ENCODE measurements around the gene SNRPB. TPM values are rescaled to one million over a fixed set of nuclear protein-coding genes. Genes with fewer than 3 reads are reported as not detected.

Gene SNRPB
- total RNA-seq, 6 donors from 2014 or later: 54.5 to 216 (median 123) TPM

DNA sequence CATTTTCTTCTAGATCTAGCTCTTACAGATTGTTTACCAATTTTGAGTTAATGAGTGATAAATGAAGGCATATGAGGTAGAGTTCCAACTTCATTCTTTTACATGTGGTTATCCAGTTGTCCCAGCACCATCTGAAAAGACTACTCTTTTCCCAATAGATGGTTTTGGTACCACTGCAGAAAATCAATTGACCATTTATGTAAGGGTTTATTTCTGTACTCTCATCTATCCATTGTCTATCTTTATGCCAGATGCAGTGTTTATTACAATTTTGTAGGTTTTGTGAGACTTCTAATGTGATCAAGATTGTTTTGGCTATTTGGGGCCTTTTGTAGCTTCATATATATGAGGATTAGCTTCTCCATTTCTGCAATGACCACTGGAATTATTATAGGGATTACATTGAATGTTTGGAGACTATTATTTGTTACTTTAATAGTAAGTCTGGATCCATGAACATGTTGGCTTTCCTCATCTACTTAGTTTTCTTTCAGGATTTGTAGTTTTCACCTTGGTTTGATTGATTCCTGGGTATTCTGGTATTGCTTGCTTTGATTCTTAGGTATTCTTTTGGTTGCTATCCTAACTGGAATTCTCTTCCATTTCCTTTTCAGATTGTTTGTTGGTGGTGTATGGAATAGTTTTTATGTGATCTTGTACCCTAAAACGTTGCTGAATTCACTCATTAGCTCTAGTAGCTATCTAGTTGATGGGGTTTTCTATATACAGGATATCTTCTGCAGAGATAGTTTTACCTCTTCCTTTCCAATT, 10.4 kb downstream of the SNRPB start:
- H3K4me1 ChIP-seq: no peaks in the 10 kb centered on the region
- no peak overlapping the region for H3K27ac ChIP-seq
- WGBS, 2 donors: 72 to 77% methylated on average over 1 of the region's 1 CpG
- DNase-seq: no peak
- no peak for ATAC-seq (ENCODE audit: low FRiP score in 2 of 2)
- TF ChIP-seq POLR2A (IDR thresholded peaks at IDR 0.05) (no peak), EP300 (IDR thresholded peaks at IDR 0.05) (no peak), POLR2AphosphoS5 (IDR thresholded peaks at IDR 0.05) (no peak)
- TF ChIP-seq, protein P1, sequence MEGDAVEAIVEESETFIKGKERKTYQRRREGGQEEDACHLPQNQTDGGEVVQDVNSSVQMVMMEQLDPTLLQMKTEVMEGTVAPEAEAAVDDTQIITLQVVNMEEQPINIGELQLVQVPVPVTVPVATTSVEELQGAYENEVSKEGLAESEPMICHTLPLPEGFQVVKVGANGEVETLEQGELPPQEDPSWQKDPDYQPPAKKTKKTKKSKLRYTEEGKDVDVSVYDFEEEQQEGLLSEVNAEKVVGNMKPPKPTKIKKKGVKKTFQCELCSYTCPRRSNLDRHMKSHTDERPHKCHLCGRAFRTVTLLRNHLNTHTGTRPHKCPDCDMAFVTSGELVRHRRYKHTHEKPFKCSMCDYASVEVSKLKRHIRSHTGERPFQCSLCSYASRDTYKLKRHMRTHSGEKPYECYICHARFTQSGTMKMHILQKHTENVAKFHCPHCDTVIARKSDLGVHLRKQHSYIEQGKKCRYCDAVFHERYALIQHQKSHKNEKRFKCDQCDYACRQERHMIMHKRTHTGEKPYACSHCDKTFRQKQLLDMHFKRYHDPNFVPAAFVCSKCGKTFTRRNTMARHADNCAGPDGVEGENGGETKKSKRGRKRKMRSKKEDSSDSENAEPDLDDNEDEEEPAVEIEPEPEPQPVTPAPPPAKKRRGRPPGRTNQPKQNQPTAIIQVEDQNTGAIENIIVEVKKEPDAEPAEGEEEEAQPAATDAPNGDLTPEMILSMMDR (IDR thresholded peaks at IDR 0.05): no peak
- no peaks in the 10 kb centered on the region for H3K9me3 ChIP-seq
- no peak overlapping the region for H3K4me3 ChIP-seq
- H3K36me3 ChIP-seq: peaks cover 52 to 68% (median 53%) of the 10 kb centered on the region in 4 donors
- H3K27me3 ChIP-seq: no peaks in the 10 kb centered on the region

DNA sequence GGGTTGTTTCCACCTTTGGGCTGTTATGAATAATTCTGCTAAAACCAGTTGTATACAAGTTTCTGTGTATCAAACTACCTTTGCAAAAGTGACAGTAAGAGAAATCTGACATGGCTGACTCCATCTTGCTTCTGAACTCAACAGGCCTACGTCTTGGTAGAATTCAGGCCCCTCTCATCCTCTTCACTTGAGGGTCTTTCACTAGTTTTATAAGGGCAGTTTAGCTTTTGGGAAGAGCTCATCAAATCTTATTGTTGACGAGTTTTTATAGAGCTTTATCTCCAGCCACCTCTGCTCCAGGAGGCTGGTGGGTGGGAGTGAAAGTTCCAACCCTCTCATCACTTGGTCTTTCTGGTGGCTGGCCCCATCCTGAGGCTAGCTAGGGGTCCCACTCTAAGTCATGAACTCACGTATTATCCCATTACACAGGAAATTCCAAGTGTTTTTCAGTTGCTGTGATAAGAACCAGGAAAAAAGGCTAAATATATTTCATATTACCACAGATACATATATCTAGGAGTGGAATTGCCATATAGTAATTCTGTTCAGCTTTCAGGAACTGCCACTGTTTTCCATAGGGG, 11.6 kb downstream of the SNRPB start:
- no peak overlapping the region for H3K4me3 ChIP-seq

DNA sequence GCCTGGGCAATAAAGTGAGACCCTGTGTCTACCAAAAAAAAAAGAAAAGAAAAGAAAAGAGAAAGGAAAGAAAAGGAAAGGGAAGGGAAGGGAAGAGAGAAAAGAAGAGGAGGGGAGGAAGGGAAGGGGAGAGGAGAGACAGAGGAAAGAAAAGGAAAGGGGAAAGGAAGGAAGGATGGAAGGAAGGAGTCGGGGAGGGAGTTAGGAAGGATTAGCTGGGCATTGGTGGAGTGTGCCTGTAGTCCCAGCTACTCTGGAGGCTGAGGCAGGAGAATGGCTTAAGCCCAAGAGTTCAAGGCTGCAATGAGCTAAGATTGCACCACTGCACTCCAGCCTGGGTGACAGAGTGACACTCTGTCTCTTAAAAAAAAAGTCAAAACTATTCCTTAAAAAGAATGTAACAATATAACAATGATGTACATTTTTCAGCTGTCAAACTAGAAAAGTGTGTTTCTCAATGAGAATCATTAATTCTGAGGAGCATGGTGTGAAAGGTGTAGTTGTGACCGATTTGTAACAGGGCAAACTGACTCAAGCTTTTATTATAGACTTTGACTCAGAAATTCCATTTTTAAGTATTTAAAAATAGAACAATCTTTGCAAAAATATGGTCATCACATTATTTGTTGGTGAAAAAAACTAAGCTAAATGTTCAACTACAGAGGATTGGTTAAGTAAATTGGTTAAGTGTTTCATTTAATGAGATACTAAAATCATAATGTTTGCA, 14.7 kb downstream of the SNRPB start:
- Histone ChIP-seq H3K36me3 (peaks cover 10 to 25% (median 12%) of the 10 kb centered on the region in 4 donors), H3K4me3 (no peak overlapping the region), H3K27ac (no peak overlapping the region), H3K27me3 (no peaks in the 10 kb centered on the region), H3K9me3 (no peaks in the 10 kb centered on the region), H3K4me1 (no peaks in the 10 kb centered on the region)
- TF ChIP-seq EP300 (IDR thresholded peaks at IDR 0.05): no peak
- TF ChIP-seq, protein P1 (IDR thresholded peaks at IDR 0.05): no peak
- TF ChIP-seq POLR2AphosphoS5 (IDR thresholded peaks at IDR 0.05): no peak
- TF ChIP-seq POLR2A (IDR thresholded peaks at IDR 0.05): no peak
- DNase-seq: no peak
- 77 to 79% methylated on average over 2 of the region's 2 CpGs for WGBS, 2 donors
- no peak for ATAC-seq (ENCODE audit: low FRiP score in 2 of 2)

More for the DNA sequence above, 11.6 kb downstream of the SNRPB start:
- H3K36me3 ChIP-seq: peaks cover 41 to 56% (median 42%) of the 10 kb centered on the region in 4 donors
- no peak for DNase-seq
- ATAC-seq (ENCODE audit: low FRiP score in 2 of 2): no peak
- no peaks in the 10 kb centered on the region for H3K27me3 ChIP-seq
- H3K9me3 ChIP-seq: no peaks in the 10 kb centered on the region
- whole genome bisulfite sequencing, 2 donors: 91 to 98% methylated on average over 3 of the region's 3 CpGs
- TF ChIP-seq EP300 (IDR thresholded peaks at IDR 0.05): no peak
- no peak for TF ChIP-seq POLR2A (IDR thresholded peaks at IDR 0.05)
- no peak for TF ChIP-seq POLR2AphosphoS5 (IDR thresholded peaks at IDR 0.05)
- TF ChIP-seq, protein P1 (IDR thresholded peaks at IDR 0.05): no peak
- no peak overlapping the region for H3K27ac ChIP-seq
- no peaks in the 10 kb centered on the region for H3K4me1 ChIP-seq

DNA sequence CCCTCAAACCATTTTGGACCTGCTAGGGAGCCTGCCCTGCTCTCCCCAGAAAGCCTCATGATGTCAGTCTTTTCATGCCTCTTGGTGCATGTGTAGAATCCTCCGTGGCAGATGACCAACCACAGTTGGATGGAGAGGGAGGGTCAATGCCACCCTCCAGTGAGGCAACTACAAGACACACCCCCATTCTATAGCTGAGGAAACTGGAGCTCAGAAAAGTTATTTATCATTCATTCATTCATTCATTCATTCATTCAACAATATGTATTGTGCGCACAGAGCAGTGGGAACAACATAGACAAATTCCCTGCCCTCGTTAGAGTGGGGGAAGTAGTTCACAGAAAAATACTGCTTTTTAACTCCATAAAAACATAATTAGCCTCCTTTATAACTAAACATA, 16.8 kb downstream of the SNRPB start:
- peaks cover 0 to 4% (median 0%) of the 10 kb centered on the region in 4 donors for H3K36me3 ChIP-seq
- no peaks in the 10 kb centered on the region for H3K4me1 ChIP-seq
- DNase-seq (no peak), ATAC-seq (ENCODE audit: low FRiP score in 2 of 2) (no peak)
- no peaks in the 10 kb centered on the region for H3K27me3 ChIP-seq
- H3K27ac ChIP-seq: no peak overlapping the region
- 84 to 85% methylated on average over 3 of the region's 3 CpGs for WGBS, 2 donors
- H3K4me3 ChIP-seq: no peak overlapping the region
- no peak for TF ChIP-seq POLR2AphosphoS5 (IDR thresholded peaks at IDR 0.05)
- TF ChIP-seq POLR2A (IDR thresholded peaks at IDR 0.05): no peak
- TF ChIP-seq, protein P1 (IDR thresholded peaks at IDR 0.05): no peak
- no peak for TF ChIP-seq EP300 (IDR thresholded peaks at IDR 0.05)
- no peaks in the 10 kb centered on the region for H3K9me3 ChIP-seq
